Esophagus squamous epithelium (tissue), 4 donors: ENCODE results near the gene ATF7IP.

Experiments
- CTCF ChIP-seq, 6 experiments: fragments of 450-650 bp in 4 of 6; fragments of 200-600 bp in 2 of 6; sonication (generic) in 2 of 6; IDR thresholded peaks; one replicate each; pipeline ENCODE4 v1.5.1; 2016 to 2019; ENCODE audit warnings: antibody characterized with exemption in 6 of 6, mild to moderate bottlenecking in 4 of 6, moderate library complexity in 4 of 6
- POLR2A ChIP-seq, 4 donors: fragments of 450-650 bp; IDR thresholded peaks; one replicate each; pipeline ENCODE4 v1.6.1; 2017; ENCODE audit warnings: antibody characterized with exemption in 4 of 4, mild to moderate bottlenecking in 4 of 4, moderate library complexity in 3 of 4

- TF ChIP-seq CTCF (IDR thresholded peaks at IDR 0.05) = peak in 2 of 6 experiments; percentile 6 to 15
- TF ChIP-seq POLR2A (IDR thresholded peaks at IDR 0.05) = no peak
Measured at GRCh38 chr12:14416658-14417057, 51.2 kb downstream of the ATF7IP start.
